HFF-Myc (cell line): ENCODE measurements around the gene SORCS2.

Experiments
- DNase-seq: peaks from one replicate; pipeline ENCODE4 v3.0.0-alpha.2; 2011; ENCODE audit warnings: low read depth; ENCODE audit errors: extremely low read depth
- H3K4me3 ChIP-seq: replicated peaks from 2 replicates; pipeline ENCODE4 v1.5.1; 2011; ENCODE audit warnings: low read depth, mild to moderate bottlenecking, control low read depth, low read length
- CTCF ChIP-seq: IDR thresholded peaks from 2 replicates; pipeline ENCODE4 v1.5.1; 2012; ENCODE audit warnings: mild to moderate bottlenecking, low read depth, low read length, control low read depth; ENCODE audit errors: missing control alignments

Gene SORCS2

GRCh38 chr4:7194251-7195140 lies 2.2 kb downstream of the SORCS2 start:
- peak; percentile 64 for TF ChIP-seq CTCF
- no peak overlapping the region for H3K4me3 ChIP-seq
- no peak for DNase-seq

- TF ChIP-seq CTCF = no peak
- H3K4me3 ChIP-seq = no peak overlapping the region
- DNase-seq = no peak
Observed at GRCh38 chr4:7195141-7195515, 2.8 kb downstream of the SORCS2 start.

- DNase-seq = no peak
- TF ChIP-seq CTCF = no peak
- H3K4me3 ChIP-seq = no peak overlapping the region
Observed at GRCh38 chr4:7195546-7196287, 3.4 kb downstream of the SORCS2 start.

GRCh38 chr4:7196288-7196651 lies 3.9 kb downstream of the SORCS2 start:
- H3K4me3 ChIP-seq = no peak overlapping the region
- no peak for DNase-seq
- TF ChIP-seq CTCF = no peak

GRCh38 chr4:7196736-7197135 lies 4.4 kb downstream of the SORCS2 start:
- DNase-seq = no peak
- no peak overlapping the region for H3K4me3 ChIP-seq
- no peak for TF ChIP-seq CTCF

- no peak for TF ChIP-seq CTCF
- no peak overlapping the region for H3K4me3 ChIP-seq
- DNase-seq = no peak
Observed at GRCh38 chr4:7197910-7198309, 5.6 kb downstream of the SORCS2 start.
